ENCODE data around the gene MFAP2.

DNA sequence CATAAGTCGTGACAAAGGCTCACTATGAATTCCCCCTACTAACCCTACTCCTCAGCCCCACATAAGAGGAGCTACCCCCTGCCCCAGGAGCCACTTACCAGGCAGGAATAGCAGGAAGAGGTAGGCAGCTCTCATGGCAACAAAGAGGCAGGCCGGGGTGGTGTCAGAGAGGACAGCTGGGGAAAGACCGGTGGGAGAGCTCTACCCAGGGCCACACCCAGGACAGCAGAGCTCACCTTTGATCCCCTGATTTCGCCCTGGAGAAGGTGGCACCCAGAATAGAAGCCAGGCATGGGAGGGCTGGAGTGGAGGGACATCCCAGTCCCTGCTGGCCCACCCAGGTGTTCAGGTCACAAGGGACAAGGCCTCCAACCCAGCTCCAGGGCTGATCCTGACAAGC is 2.3 kb downstream of the MFAP2 start:
- no peak for TF ChIP-seq POLR2AphosphoS5 (IDR thresholded peaks at IDR 0.05; ENCODE audit: low read depth, low read length)
- TF ChIP-seq POLR2A (IDR thresholded peaks at IDR 0.05; ENCODE audit: low read depth, low read length): no peak
